ENCODE data around the gene NFATC3.
"Not testable (repeated sequence)": the region's sequence is repeated elsewhere in the genome, so short reads cannot be mapped to it uniquely, and the experiment has no call there.

Gene NFATC3

DNA sequence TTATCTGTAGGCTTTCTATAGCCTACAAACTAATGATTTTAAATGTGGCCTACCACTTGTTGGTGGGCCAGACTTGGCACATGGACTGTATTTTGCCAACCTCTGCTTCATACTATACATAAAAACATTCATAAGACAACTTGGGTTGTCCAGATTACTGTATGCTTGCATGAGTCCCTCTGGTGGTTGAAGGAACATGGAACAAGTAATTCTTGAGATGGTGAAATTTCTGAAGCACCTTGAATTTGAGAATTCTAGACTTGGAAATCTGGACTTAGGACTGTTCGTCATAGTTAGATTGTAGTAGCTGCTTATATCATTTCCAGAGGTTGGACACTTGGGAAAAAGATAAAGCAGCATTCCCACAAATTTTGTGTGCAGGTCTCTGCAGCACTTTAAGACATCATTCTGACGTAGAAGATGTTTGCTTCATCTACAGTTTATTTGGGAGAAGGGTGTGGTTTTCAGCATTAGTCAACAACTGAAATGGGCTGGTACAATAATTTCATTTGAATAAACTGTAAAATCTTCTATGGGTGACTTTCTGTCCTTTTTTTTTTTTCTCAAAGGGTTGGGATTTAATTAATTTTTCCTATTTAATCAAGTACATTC is 31.2 kb downstream of the NFATC3 start:
- DNase-seq (ENCODE audit: low spot score), result peak; percentile 25

- DNase-seq (ENCODE audit: low spot score), result no peak
Observed at GRCh38 chr16:68117884-68118283, 32.7 kb downstream of the NFATC3 start.

DNA sequence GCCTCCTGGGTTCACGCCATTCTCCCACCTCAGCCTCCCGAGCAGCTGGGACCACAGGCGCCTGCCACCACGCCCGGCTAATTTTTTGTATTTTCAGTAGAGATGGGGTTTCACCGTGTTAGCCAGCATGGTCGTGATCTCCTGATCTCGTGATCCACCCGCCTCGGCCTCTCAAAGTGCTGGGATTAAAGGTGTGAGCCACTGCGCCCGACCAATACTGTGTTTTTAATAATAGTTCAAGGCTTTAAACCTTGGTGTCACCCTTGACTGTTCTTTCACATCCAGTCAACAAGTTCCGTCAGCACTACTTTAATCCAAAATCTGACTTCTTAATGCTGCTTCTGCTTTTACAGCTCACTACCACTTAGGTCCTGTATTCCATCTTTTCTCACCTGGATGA is 33.8 kb downstream of the NFATC3 start:
- DNase-seq (ENCODE audit: low spot score), result not testable (repeated sequence)

DNA sequence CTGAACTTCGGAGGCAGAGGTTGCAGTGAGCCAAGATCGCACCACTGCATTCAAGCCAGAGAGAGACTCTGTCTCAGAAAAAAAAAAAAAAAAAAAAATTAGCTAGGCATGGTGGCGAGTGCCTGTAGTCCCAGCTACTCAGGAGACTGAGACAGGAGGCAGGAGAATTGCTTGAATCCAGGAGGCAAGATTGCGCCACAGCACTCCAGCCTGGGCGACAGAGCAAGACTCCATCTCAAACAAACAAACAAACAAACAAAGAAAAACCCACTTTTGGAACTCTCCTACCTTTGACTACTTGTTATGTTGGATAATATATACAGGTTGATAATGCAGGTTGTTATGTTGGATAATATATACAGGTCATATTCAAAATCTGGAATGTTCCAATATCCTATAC is 35.3 kb downstream of the NFATC3 start:
- DNase-seq (ENCODE audit: low spot score), result not testable (repeated sequence)

DNA sequence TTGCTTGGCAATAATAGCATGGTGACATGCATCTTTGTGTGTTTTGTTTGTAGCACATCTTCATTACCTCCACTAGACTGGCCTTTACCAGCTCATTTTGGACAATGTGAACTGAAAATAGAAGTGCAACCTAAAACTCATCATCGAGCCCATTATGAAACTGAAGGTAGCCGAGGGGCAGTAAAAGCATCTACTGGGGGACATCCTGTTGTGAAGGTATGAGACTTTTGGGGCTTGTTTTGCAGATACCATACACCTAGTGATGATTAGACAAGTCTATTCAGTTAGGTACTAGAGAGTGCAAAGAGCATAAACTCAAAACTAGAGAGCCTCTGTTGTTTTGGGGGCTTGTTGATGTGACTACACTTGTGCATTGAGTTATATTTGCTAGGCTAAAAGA is 41.2 kb downstream of the NFATC3 start:
- DNase-seq (ENCODE audit: low spot score), result no peak

GRCh38 chr16:68128577-68129305 is 43.6 kb downstream of the NFATC3 start:
- no peak for DNase-seq (ENCODE audit: low spot score)

DNA sequence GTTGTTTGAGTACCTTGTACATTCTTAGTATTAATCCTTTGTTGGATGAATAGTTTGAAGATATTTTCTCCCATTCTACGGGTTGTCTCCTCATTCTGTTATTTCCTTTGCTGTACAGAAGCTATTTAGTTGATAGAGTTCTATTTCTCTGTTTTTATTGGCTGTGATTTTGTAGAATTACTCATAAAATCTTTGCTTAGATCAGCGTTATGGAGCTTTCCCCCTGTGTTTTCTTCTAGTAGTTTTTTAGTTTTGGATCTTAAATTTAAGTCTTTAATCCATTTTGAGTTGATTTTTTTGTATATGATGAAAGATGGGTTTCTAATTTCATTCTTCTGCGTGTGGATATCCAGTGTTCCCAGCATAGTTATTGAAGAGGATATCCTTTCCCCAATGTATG is 45.4 kb downstream of the NFATC3 start:
- DNase-seq (ENCODE audit: low spot score), result no peak

DNA sequence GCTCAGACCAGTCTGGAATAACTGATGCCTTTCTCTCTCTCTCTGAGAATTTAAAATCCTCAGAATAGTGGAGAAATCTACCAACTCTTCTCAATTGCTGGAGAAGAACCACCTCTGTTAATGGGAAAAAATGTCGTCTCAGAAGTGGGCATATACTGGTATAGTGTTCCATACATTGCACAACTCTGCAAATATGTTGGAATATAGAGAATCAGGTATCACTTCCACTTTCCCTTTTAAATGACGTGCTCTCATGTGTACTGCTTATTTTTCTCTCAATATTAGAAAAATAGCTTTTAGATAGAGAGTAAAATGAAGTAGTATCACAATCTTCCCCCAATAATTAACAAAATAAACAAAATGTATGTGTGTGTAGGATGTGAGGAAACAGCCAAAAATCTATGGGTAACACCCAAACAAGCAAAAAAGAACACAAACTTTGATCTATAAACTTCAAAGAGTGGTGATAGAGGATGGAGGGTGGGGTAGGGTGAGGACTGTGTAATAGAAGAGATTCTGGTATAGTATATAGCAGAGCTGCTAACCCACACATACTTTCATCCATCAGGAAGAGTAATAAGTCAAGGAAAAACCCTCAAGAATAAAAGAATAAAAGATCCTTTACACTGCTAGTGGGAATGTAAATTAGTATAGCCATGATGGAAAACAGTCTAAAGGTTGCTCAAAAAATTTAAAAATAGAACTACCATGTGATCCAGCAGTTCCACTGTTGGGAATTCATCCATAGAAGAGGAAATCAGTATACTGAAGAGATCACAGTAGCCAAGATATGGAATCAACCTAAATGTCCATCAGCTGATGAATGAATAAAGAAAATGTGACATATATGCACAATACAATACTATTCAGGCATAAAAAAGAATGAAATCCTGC is 46.9 kb downstream of the NFATC3 start:
- DNase-seq (ENCODE audit: low spot score), result peak; percentile 39

DNA sequence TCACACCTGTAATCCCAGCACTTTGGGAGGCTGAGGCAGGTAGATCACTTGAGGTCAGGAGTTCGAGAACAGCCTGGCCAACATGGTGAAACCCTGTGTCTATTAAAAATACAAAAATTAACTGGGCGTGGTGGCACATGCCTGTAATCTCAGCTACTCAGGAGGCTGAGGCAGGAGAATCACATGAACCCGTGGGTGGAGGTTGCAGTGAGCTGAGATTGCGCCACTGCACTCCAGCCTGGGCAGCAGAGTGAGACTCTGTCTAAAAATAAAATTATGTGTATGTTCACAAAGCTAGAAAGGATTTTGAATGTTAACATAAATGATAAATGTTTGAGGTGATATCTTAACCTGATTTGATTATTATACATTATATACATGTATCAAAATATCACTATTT is 47.8 kb downstream of the NFATC3 start:
- not testable (repeated sequence) for DNase-seq (ENCODE audit: low spot score)

DNA sequence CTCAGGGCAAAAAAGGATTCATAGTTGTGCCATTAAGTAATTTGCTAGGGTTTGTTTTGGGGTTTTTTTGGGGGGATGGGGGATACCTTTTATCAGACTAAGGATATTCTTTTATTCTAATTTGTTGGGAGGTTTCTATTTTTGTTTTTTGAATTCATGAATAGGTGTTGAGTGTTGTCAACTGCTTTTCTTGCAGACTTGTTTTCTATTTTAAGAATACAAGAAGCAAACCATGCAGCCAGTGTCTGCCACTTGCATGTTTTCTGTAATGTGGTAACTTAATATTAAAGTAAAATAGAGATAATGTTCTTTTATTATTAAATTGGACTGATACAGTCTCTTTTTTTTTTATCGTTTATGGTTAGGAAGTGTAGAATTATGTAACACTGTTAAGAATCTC is 49.5 kb downstream of the NFATC3 start:
- DNase-seq (ENCODE audit: low spot score), result no peak

- no peak for DNase-seq (ENCODE audit: low spot score)
Observed at GRCh38 chr16:68136515-68136914, 51.3 kb downstream of the NFATC3 start.

DNA sequence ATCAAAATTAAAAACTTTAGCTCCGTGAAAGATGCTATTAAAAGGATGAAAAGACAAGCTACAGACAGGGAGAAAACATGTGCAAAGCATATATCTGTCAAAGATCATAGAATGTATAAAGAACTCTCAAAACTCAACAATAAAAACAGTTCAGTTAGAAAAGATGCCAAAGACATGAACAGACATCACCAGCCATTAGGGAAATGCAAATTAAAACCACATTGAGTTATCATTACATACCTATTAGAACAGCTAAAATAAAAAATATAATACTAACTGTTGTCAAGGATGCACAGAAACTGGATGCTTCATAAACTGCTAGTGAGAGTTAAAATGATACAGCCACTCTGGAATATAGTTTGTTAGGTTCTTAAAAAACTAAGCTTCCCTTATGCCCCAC is 58.8 kb downstream of the NFATC3 start:
- DNase-seq (ENCODE audit: low spot score), result no peak

DNA sequence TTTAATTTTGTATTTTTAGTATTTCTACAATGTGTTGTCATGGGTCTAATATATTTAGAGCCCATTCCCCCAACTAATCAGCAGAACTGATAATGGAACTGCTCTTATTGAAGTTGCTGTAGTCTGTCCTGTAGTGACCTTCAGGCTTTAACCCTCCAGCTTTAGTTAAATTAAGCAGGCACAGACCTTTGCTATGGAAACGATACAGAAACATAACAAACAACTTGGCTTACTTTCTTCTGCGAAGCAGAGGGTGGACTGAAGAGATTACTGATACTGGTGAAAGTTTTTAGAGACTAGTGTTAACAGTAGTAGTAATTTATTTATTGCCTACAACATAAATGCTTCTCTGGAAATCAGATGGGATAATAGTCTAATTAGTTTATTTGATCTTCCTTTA is 61.4 kb downstream of the NFATC3 start:
- no peak for DNase-seq (ENCODE audit: low spot score)

- DNase-seq (ENCODE audit: low spot score), result no peak
Observed at GRCh38 chr16:68147444-68147843, 62.3 kb downstream of the NFATC3 start.

- no peak for DNase-seq (ENCODE audit: low spot score)
Observed at GRCh38 chr16:68149596-68149995, 64.4 kb downstream of the NFATC3 start.

DNA sequence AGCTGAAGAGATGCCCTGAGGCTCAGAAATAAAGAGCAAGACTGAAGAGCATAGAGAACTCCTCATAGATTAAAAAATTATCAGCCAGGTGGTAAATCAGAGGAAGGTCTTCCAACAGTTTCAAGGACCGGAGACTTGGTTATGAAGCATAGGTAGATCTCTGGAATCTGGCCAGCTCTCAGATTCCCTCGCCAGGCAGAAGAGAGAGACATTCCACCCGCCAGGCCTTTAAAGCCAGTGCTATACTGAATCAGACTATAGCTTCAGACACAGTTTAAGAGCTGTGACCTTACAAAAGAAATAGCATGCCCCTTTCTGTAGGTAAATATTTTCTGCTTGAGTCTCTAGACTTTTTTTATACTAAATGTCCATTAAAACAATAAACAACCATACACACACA is 70.3 kb downstream of the NFATC3 start:
- DNase-seq (ENCODE audit: low spot score), result no peak

- no peak for DNase-seq (ENCODE audit: low spot score)
Observed at GRCh38 chr16:68162413-68162812, 77.2 kb downstream of the NFATC3 start.

DNA sequence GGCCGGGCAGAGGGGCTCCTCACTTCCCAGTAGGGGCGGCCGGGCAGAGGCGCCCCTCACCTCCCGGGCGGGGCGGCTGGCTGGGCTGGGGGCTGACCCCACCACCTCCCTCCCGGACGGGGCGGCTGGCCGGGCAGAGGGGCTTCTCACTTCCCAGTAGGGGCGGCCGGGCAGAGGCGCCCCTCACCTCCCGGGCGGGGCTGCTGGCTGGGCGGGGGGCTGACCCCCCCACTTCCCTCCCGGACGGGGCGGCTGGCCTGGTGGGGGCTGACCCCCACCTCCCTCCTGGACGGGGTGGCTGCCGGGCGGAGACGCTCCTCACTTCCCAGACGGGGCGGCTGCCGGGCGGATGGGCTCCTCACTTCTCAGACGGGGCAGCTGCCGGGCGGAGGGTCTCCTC is 78.1 kb downstream of the NFATC3 start:
- DNase-seq (ENCODE audit: low spot score), result not testable (repeated sequence)

DNA sequence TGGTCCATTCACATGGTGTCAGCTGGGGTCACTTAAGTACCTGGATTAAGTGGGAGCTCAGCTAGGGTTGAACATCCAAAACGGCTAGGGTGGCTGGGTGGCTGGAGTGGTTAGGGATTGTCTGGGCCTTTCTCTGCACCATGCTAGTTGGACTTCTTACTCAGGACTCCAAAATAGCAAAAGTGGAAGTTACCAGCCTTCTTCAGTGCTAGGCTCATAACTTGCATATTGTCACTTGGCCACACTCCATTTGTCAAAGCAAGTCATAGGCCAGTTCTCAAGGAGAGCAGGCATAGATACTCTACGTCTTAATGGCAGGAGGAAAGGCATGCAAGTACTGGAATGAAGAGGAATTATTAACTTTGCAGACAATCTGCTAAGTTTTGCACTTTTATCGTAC is 81.1 kb downstream of the NFATC3 start:
- no peak for DNase-seq (ENCODE audit: low spot score)

- DNase-seq (ENCODE audit: low spot score), result no peak
Observed at GRCh38 chr16:68179196-68179795, 94.1 kb downstream of the NFATC3 start.

- no peak for DNase-seq (ENCODE audit: low spot score)
Observed at GRCh38 chr16:68179855-68180254, 94.7 kb downstream of the NFATC3 start.

DNA sequence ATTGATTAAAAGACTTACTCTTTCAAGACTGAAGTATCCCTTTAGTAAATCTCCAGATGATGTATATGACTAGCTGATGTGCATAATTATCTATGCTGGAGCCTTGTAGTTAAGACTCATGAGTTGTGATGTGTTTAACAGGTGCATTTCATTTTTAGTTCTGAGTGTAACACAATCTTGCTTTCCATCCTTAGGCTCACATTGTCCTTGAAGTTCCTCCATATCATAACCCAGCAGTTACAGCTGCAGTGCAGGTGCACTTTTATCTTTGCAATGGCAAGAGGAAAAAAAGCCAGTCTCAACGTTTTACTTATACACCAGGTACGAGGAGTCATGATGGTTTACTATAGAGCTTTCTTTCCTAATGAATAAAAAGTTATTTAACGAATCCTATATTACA is 97.9 kb downstream of the NFATC3 start:
- DNase-seq (ENCODE audit: low spot score), result no peak

GRCh38 chr16:68186877-68187276 is 101.7 kb downstream of the NFATC3 start:
- no peak for DNase-seq (ENCODE audit: low spot score)

Data from CD4-positive, alpha-beta T cell treated with Interleukin-6 at 100 ng/mL for 8 hours (primary cell).